Neural cell (in vitro differentiated cells): ENCODE results near the gene NBDY.

Experiments
- CTCF ChIP-seq: fragments of 450-650 bp; IDR thresholded peaks from 2 replicates; pipeline ENCODE4 v1.5.1; 2014; ENCODE audit warnings: antibody characterized with exemption, mild to moderate bottlenecking, moderate library complexity; ENCODE audit not compliant: poor library complexity, severe bottlenecking
- EP300 ChIP-seq: fragments of 450-650 bp; conservative IDR thresholded peaks from 2 replicates; pipeline ENCODE4 v1.6.1; 2014; ENCODE audit warnings: antibody characterized with exemption, mild to moderate bottlenecking, moderate library complexity; ENCODE audit not compliant: poor library complexity, severe bottlenecking
- EZH2 ChIP-seq: fragments of 200-600, 300-800 bp; shearing (Covaris generic), sonication (generic); IDR thresholded peaks from 2 replicates; pipeline ENCODE4 v1.6.1; 2014; ENCODE audit warnings: antibody characterized with exemption, low read length, borderline replicate concordance, mild to moderate bottlenecking; ENCODE audit not compliant: insufficient read depth, poor library complexity, severe bottlenecking
- RAD21 ChIP-seq: fragments of 450-650 bp; conservative IDR thresholded peaks from 2 replicates; pipeline ENCODE4 v1.6.1; 2014; ENCODE audit warnings: antibody characterized with exemption, mild to moderate bottlenecking, moderate library complexity
- REST ChIP-seq: IDR thresholded peaks from 2 replicates; pipeline ENCODE4 v1.6.1; 2012; ENCODE audit warnings: borderline replicate concordance
- SMC3 ChIP-seq: fragments of 450-650 bp; conservative IDR thresholded peaks from 2 replicates; pipeline ENCODE4 v1.6.1; 2014; ENCODE audit warnings: antibody characterized with exemption, mild to moderate bottlenecking, moderate library complexity; ENCODE audit not compliant: poor library complexity
- TAF1 ChIP-seq: IDR thresholded peaks from 2 replicates; pipeline ENCODE4 v1.6.1; 2012; ENCODE audit warnings: low read depth

- TF ChIP-seq SMC3 (no peak), CTCF (no peak), REST (no peak), RAD21 (no peak), TAF1 (no peak), EP300 (no peak), EZH2 (no peak)
Measured at GRCh38 chrX:56805399-56805798, 76.4 kb downstream of the NBDY start.
